ENCODE measurements around the gene IL6ST.

DNA sequence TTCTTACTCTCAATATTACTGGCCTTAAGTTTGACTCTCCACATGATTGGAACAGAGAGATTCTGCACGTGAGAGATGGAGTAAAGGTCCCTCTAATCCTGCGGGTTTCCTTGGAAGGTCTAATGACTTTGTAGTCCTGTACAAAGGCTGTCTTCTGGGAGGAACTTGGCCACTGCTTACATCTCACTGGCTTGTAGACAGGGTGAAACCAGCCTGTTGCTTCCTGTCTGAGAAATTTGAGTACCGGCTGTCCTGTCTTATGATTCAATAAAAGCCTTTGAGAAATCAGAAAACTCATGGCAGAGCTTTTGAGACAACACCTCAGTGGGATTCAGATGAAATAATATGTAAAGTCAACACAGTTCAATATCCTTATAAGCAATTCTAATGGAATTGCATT, 100.6 kb downstream of the IL6ST start:
- TF ChIP-seq EZH2 (IDR thresholded peaks at IDR 0.05; ENCODE audit: insufficient read depth, poor library complexity, severe bottlenecking) = no peak
- TF ChIP-seq EZH2phosphoT487 (IDR thresholded peaks at IDR 0.05; ENCODE audit: insufficient read depth, low read depth) = no peak

All from GM23248 (cell line).